ENCODE results near the gene C16orf82. TPM values are rescaled to one million over a fixed set of nuclear protein-coding genes. Genes with fewer than 3 reads are reported as not detected.
A peak's percentile ranks its signal among the peaks of the same experiment; 100 is the strongest.

Gene C16orf82
- total and polyA plus RNA-seq, 9 of the 15 experiments (the other 6 are each of a cell fraction or from before 2014, with no cell fraction given): not detected

- TF ChIP-seq, protein P1, sequence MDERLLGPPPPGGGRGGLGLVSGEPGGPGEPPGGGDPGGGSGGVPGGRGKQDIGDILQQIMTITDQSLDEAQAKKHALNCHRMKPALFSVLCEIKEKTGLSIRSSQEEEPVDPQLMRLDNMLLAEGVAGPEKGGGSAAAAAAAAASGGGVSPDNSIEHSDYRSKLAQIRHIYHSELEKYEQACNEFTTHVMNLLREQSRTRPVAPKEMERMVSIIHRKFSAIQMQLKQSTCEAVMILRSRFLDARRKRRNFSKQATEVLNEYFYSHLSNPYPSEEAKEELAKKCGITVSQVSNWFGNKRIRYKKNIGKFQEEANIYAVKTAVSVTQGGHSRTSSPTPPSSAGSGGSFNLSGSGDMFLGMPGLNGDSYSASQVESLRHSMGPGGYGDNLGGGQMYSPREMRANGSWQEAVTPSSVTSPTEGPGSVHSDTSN (CRISPR knock-in tag; IDR thresholded peaks at IDR 0.05; ENCODE audit: low read depth): no peak
- TF ChIP-seq, protein P1 (tag; conservative IDR thresholded peaks at IDR 0.05; ENCODE audit: low read depth): no peak
- TF ChIP-seq KLF6 (CRISPR knock-in tag; IDR thresholded peaks at IDR 0.05; ENCODE audit: borderline replicate concordance): no peak
- TF ChIP-seq, protein P2, sequence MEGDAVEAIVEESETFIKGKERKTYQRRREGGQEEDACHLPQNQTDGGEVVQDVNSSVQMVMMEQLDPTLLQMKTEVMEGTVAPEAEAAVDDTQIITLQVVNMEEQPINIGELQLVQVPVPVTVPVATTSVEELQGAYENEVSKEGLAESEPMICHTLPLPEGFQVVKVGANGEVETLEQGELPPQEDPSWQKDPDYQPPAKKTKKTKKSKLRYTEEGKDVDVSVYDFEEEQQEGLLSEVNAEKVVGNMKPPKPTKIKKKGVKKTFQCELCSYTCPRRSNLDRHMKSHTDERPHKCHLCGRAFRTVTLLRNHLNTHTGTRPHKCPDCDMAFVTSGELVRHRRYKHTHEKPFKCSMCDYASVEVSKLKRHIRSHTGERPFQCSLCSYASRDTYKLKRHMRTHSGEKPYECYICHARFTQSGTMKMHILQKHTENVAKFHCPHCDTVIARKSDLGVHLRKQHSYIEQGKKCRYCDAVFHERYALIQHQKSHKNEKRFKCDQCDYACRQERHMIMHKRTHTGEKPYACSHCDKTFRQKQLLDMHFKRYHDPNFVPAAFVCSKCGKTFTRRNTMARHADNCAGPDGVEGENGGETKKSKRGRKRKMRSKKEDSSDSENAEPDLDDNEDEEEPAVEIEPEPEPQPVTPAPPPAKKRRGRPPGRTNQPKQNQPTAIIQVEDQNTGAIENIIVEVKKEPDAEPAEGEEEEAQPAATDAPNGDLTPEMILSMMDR (IDR thresholded peaks at IDR 0.05 in 2 of 3, conservative IDR thresholded peaks at IDR 0.05 in 1 of 3; ENCODE audit: insufficient read depth in 2 of 3, low read depth in 1 of 3, low read length in 3 of 3): peak; percentile 69 to 89 (median 81)
- no peak for TF ChIP-seq EZH2 (IDR thresholded peaks at IDR 0.05; ENCODE audit: borderline replicate concordance, low read depth, low read length)
- TF ChIP-seq U2AF2 (optimal IDR thresholded peaks at IDR 0.05; ENCODE audit: low read depth, low read length): no peak
- TF ChIP-seq, protein P3, sequence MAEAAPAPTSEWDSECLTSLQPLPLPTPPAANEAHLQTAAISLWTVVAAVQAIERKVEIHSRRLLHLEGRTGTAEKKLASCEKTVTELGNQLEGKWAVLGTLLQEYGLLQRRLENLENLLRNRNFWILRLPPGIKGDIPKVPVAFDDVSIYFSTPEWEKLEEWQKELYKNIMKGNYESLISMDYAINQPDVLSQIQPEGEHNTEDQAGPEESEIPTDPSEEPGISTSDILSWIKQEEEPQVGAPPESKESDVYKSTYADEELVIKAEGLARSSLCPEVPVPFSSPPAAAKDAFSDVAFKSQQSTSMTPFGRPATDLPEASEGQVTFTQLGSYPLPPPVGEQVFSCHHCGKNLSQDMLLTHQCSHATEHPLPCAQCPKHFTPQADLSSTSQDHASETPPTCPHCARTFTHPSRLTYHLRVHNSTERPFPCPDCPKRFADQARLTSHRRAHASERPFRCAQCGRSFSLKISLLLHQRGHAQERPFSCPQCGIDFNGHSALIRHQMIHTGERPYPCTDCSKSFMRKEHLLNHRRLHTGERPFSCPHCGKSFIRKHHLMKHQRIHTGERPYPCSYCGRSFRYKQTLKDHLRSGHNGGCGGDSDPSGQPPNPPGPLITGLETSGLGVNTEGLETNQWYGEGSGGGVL (CRISPR knock-in tag; IDR thresholded peaks at IDR 0.05): no peak
- TF ChIP-seq ADNP (tag; IDR thresholded peaks at IDR 0.05): no peak
- TF ChIP-seq E2F1 (CRISPR knock-in tag; IDR thresholded peaks at IDR 0.05): no peak
- no peak for TF ChIP-seq HNRNPLL (IDR thresholded peaks at IDR 0.05; ENCODE audit: low read depth, low read length, poor library complexity, severe bottlenecking)
- TF ChIP-seq, protein P4, sequence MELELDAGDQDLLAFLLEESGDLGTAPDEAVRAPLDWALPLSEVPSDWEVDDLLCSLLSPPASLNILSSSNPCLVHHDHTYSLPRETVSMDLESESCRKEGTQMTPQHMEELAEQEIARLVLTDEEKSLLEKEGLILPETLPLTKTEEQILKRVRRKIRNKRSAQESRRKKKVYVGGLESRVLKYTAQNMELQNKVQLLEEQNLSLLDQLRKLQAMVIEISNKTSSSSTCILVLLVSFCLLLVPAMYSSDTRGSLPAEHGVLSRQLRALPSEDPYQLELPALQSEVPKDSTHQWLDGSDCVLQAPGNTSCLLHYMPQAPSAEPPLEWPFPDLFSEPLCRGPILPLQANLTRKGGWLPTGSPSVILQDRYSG (tag; conservative IDR thresholded peaks at IDR 0.05; ENCODE audit: low read depth): no peak
- TF ChIP-seq ZNF77 (CRISPR knock-in tag; IDR thresholded peaks at IDR 0.05): no peak
- TF ChIP-seq FOXJ3 (CRISPR knock-in tag; IDR thresholded peaks at IDR 0.05): no peak
- no peak for TF ChIP-seq CBFA2T3 (IDR thresholded peaks at IDR 0.05)
- TF ChIP-seq, protein P5, sequence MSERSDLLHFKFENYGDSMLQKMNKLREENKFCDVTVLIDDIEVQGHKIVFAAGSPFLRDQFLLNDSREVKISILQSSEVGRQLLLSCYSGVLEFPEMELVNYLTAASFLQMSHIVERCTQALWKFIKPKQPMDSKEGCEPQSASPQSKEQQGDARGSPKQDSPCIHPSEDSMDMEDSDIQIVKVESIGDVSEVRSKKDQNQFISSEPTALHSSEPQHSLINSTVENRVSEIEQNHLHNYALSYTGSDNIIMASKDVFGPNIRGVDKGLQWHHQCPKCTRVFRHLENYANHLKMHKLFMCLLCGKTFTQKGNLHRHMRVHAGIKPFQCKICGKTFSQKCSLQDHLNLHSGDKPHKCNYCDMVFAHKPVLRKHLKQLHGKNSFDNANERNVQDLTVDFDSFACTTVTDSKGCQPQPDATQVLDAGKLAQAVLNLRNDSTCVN (CRISPR knock-in tag; IDR thresholded peaks at IDR 0.05): no peak
- no peak for TF ChIP-seq SP2 (IDR thresholded peaks at IDR 0.05; ENCODE audit: extremely low read depth, low read depth, low read length, poor library complexity, severe bottlenecking)
Measured at GRCh38 chr16:27109666-27110523, 43.2 kb downstream of the C16orf82 start (continued).
